OCI-LY7 (cell line): ENCODE data around the gene FMC1. TPM values are rescaled to one million over a fixed set of nuclear protein-coding genes. Genes with fewer than 3 reads are reported as not detected.

Experiments
- BruUV-seq: library from RNA; stranded (reverse); fragments of 400-500 nt; replicated peaks from 2 replicates; lab custom pipeline; 2021; lab: Mats Ljungman, UMichigan
- CTCF ChIA-PET: fragments of 300-600 bp; sonication (Branson Sonifier 250); formaldehyde crosslinking; loops from one replicate; lab custom pipeline; 2022; ENCODE audit warnings: antibody characterized with exemption; ENCODE audit not compliant: unreplicated experiment; lab: Charles Lee
- POLR2A ChIA-PET: fragments of 300-600 bp; sonication (Branson Sonifier 250); formaldehyde crosslinking; loops from one replicate; lab custom pipeline; 2022; ENCODE audit warnings: antibody characterized with exemption; lab: Charles Lee
- DNase-seq: peaks from one replicate; pipeline ENCODE4 v3.0.0-alpha.2; 2015; ENCODE audit warnings: low spot score
- H2AFZ ChIP-seq: fragments of 200-600 bp; sonication (generic), shearing (Covaris generic); 2 replicates; pipeline ENCODE4 v1.6.1; 2014; ENCODE audit warnings: mild to moderate bottlenecking, antibody characterized with exemption, low read length, moderate library complexity
- H3K27ac ChIP-seq: fragments of 200-600 bp; sonication (generic); 2 replicates; pipeline ENCODE4 v1.5.1; 2014; ENCODE audit warnings: mixed run types, low read depth, mild to moderate bottlenecking, moderate library complexity, low read length, inconsistent platforms; ENCODE audit not compliant: poor library complexity, severe bottlenecking
- H3K36me3 ChIP-seq: fragments of 200-600 bp; sonication (generic); 2 replicates; pipeline ENCODE4 v1.6.1; 2014; ENCODE audit warnings: mild to moderate bottlenecking, antibody characterized with exemption, low read length, moderate library complexity, mixed read lengths; ENCODE audit not compliant: insufficient read depth
- H3K4me1 ChIP-seq: fragments of 200-600 bp; sonication (generic); 2 replicates; pipeline ENCODE4 v1.5.1; 2014; ENCODE audit warnings: mild to moderate bottlenecking, low read length; ENCODE audit not compliant: insufficient read depth, poor library complexity, severe bottlenecking
- H3K4me2 ChIP-seq: fragments of 200-600 bp; sonication (generic); 2 replicates; pipeline ENCODE4 v1.6.1; 2014; ENCODE audit warnings: mild to moderate bottlenecking, low read length
- H3K4me3 ChIP-seq: fragments of 200-600 bp; sonication (generic); 2 replicates; pipeline ENCODE4 v1.5.1; 2014; ENCODE audit warnings: mild to moderate bottlenecking, low read depth, low read length; ENCODE audit not compliant: poor library complexity, severe bottlenecking
- H3K79me2 ChIP-seq: fragments of 200-600 bp; sonication (generic); 2 replicates; pipeline ENCODE4 v1.6.1; 2016; ENCODE audit warnings: low read depth, mild to moderate bottlenecking, low read length, moderate library complexity, mixed read lengths; ENCODE audit not compliant: insufficient read depth
- H3K9me2 ChIP-seq: fragments of 200-600 bp; sonication (generic); 2 replicates; pipeline ENCODE4 v1.6.1; 2016; ENCODE audit warnings: mild to moderate bottlenecking, low read length, mixed read lengths; ENCODE audit not compliant: insufficient read depth
- H3K9me3 ChIP-seq: fragments of 200-600 bp; sonication (generic); 2 replicates; pipeline ENCODE4 v1.6.1; 2014; ENCODE audit warnings: mild to moderate bottlenecking, mixed run types, low read length, mixed read lengths
- H4K20me1 ChIP-seq: fragments of 200-600 bp; sonication (generic); 2 replicates; pipeline ENCODE4 v1.6.1; 2014; ENCODE audit warnings: mild to moderate bottlenecking, antibody characterized with exemption, low read length, moderate library complexity, mixed read lengths; ENCODE audit not compliant: insufficient read depth
- EZH2phosphoT487 ChIP-seq: fragments of 200-600 bp; sonication (generic); IDR thresholded peaks from 2 replicates; pipeline ENCODE4 v1.6.1; 2018; ENCODE audit warnings: low read depth, borderline replicate concordance, mild to moderate bottlenecking, mixed run types, antibody characterized with exemption, low read length, moderate library complexity, mixed read lengths
- intact Hi-C: fragments of 100-400 bp; cut with micrococcal nuclease; formaldehyde crosslinking; loops from one replicate; pipeline ENCODE4 v1.10.0; 2022; ENCODE audit not compliant: unreplicated experiment
- total RNA-seq, 2 experiments: library from RNA; depleted of rRNA in 1 of 2; stranded (reverse); fragments of >200 nt in 1 of 2; shearing (Covaris generic) in 1 of 2; gene quantifications; 2 replicates each; pipeline ENCODE4 v1.2.3, GENCODE V29; 2014 to 2022
- TF ChIP-seq, protein P1 (sequence below): fragments of 200-600 bp; sonication (generic); conservative IDR thresholded peaks from 2 replicates; pipeline ENCODE4 v1.5.1; 2014; ENCODE audit warnings: mild to moderate bottlenecking, antibody characterized with exemption, low read length, moderate library complexity, mixed read lengths

Gene FMC1
- total RNA-seq, 2 experiments from 2014 or later: 15.1 to 19.5 TPM

DNA sequence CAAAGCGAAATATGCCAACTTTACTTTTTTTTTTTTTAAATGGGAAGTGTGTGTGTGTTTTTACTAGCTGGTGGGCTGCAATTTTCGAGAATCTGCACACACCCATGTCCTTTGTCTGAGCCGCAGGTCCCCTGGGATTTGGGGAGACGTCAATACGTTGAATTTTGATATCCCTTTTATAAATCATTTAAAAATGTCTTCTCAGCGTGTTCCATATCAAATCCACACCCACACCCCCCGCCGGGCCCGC, 404 bp upstream of the FMC1 start:
- Histone ChIP-seq H3K4me1 (peaks cover 15% of the 10 kb centered on the region), H4K20me1 (no peaks in the 10 kb centered on the region), H3K9me3 (peaks cover 14% of the 10 kb centered on the region; the same call in 1 of the 2 replicates), H3K4me2 (peak overlapping the region; percentile 91), H3K9me2 (no peaks in the 10 kb centered on the region), H3K79me2 (peaks cover 12% of the 10 kb centered on the region; the same call in 1 of the 2 replicates), H2AFZ (peak overlapping the region; percentile 90), H3K4me3 (peak overlapping the region; percentile 90), H3K27ac (peak overlapping the region; percentile 94), H3K36me3 (peaks cover 5% of the 10 kb centered on the region; the same call in 1 of the 2 replicates)
- BruUV-seq: no TSS peak
- no peak for DNase-seq
- intact Hi-C loops: loop anchor here (1.0 to 5.0 kb wide), 5 partner anchors 19 to 1353 kb away; partner anchors contain the start of genes LUC7L2, UBN2 and ZC3HAV1
- no peak for TF ChIP-seq EZH2phosphoT487
- ChIA-PET CTCF (no interaction called here), POLR2A (interaction anchor here (0.6 kb wide), 1 partner anchor 56 kb away, joined by 3 read pairs; no protein-coding TSS in a partner anchor)

DNA sequence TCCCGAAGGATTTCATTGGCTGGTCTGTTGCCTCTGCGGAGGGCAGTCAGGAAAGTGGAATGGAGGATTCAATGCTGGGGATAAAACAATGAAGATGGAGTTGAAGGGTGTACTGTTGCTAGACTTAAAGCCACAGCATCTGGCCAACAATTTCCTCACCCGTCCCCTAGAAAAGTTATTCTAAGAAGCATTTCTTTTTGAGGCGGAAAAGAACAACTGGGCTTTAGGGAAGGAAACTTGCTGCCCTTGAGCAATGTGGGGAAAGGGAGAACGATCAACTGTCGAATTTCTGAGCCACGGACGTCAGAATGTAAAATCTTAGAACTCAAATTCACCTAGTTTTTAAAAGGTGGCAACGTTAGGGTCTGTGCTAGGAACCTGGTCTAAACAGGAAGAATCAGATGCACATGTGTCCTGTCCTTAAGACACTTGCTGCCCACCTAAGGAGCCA, 664 bp downstream of the FMC1 start:
- intact Hi-C loops: loop anchor here (2.0 to 5.0 kb wide), 2 partner anchors 233 to 1354 kb away; partner anchors contain the start of gene ZC3HAV1
- Histone ChIP-seq H4K20me1 (no peaks in the 10 kb centered on the region), H3K4me1 (peaks cover 15% of the 10 kb centered on the region), H3K4me2 (peak overlapping the region; percentile 91), H3K9me3 (peaks cover 14% of the 10 kb centered on the region; the same call in 1 of the 2 replicates), H3K27ac (peak overlapping the region; percentile 94), H3K4me3 (peak overlapping the region; percentile 90), H3K36me3 (peaks cover 12% of the 10 kb centered on the region; the same call in 1 of the 2 replicates), H3K9me2 (no peaks in the 10 kb centered on the region), H3K79me2 (peaks cover 12% of the 10 kb centered on the region; the same call in 1 of the 2 replicates), H2AFZ (peak overlapping the region; percentile 90)
- DNase-seq: no peak
- BruUV-seq: TSS peak; percentile 87
- CTCF ChIA-PET: no interaction called here
- TF ChIP-seq, protein P1, sequence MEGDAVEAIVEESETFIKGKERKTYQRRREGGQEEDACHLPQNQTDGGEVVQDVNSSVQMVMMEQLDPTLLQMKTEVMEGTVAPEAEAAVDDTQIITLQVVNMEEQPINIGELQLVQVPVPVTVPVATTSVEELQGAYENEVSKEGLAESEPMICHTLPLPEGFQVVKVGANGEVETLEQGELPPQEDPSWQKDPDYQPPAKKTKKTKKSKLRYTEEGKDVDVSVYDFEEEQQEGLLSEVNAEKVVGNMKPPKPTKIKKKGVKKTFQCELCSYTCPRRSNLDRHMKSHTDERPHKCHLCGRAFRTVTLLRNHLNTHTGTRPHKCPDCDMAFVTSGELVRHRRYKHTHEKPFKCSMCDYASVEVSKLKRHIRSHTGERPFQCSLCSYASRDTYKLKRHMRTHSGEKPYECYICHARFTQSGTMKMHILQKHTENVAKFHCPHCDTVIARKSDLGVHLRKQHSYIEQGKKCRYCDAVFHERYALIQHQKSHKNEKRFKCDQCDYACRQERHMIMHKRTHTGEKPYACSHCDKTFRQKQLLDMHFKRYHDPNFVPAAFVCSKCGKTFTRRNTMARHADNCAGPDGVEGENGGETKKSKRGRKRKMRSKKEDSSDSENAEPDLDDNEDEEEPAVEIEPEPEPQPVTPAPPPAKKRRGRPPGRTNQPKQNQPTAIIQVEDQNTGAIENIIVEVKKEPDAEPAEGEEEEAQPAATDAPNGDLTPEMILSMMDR: no peak
- no peak for TF ChIP-seq EZH2phosphoT487
- POLR2A ChIA-PET: no interaction called here

DNA sequence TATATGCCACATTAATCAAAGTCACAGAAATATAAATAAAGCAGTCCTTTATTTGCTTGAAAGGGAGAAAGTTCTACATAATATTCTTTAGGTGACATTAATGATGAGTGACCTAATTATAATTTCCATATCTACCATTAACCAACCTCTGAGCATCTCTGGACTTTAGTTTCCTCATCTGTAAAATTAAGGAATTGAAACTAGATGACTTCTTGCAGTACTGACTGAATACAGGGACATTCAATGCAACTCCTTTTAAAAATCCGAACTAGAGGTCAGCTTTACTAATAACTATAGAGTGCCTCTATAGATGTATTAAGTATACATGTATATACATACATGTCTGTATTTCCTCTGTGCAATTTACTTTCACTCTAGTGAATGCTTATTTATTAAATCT, 3.9 kb downstream of the FMC1 start:
- Histone ChIP-seq H2AFZ (no peak overlapping the region), H3K4me3 (no peak overlapping the region), H3K9me2 (no peaks in the 10 kb centered on the region), H3K79me2 (peaks cover 12% of the 10 kb centered on the region; the same call in 1 of the 2 replicates), H3K36me3 (peaks cover 15% of the 10 kb centered on the region; the same call in 1 of the 2 replicates), H3K9me3 (no peaks in the 10 kb centered on the region), H4K20me1 (no peaks in the 10 kb centered on the region), H3K4me2 (no peak overlapping the region), H3K4me1 (peaks cover 15% of the 10 kb centered on the region), H3K27ac (no peak overlapping the region)
- CTCF ChIA-PET: no interaction called here
- POLR2A ChIA-PET: interaction anchor here (0.5 kb wide), 1 partner anchor 33 kb away, joined by 3 read pairs; no protein-coding TSS in a partner anchor
- no peak for DNase-seq
- TF ChIP-seq EZH2phosphoT487: no peak
- TF ChIP-seq, protein P1: no peak
- no TSS peak for BruUV-seq
- intact Hi-C loops: no loop called here
